GM18526 (cell line): Measurements from ENCODE around the gene MCM7.
A peak's percentile ranks its signal among the peaks of the same experiment; 100 is the strongest.

Source experiments
- POLR2A ChIP-seq: IDR thresholded peaks from 3 replicates; pipeline ENCODE4 v1.6.1; 2011; ENCODE audit not compliant: insufficient read length; ENCODE audit errors: extremely low read depth

The MCM7 gene

DNA sequence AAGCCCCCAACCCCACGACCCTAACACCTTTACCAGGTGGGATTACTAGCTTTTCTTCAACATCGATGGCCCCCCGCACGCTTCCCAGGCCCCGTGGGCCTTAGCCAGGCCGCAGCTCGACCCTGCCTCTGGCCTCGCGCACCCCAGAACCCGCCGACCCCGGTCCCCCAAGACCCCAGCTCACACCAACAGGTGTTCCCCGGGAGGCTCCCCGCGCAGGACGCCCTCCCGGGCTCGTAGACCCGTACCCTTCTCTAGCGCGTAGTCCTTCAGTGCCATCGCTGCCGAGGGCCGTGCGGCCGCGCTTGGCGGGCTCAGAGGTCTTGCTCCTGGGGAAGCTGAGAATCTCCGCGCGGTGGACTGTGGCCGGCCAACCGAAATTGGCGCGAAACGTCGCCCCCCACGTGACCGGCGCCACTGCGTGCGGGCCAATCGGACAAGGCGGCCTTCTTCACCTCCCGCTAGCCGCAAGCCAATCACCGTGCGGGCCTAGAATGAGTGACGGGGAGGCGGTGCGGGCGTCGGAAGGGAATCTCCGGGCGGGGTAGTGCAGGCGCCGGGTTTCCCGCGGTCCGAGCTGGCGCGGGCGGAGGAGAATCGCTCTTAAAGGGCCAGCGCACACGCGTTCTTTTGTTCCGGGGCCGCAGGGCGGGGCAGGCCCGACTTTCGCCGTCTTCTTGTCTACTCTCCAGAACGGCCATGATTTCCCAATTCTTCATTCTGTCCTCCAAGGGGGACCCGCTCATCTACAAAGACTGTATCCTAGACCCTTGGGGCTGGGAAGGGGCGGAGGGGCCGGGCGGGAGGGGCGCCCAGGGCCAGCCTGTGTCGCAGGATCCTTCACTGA is at the start of gene MCM7, which contains the start of gene AP4M1:
Gene MCM7 (minus strand): TSS at position 382 of the 847 bp plus-strand sequence. CDS start 103 bp downstream, at position 279.
Gene AP4M1 (plus strand): TSS at position 628 of the 847 bp plus-strand sequence. CDS start 72 bp downstream, at position 700.
- peak; percentile 78 for TF ChIP-seq POLR2A

DNA sequence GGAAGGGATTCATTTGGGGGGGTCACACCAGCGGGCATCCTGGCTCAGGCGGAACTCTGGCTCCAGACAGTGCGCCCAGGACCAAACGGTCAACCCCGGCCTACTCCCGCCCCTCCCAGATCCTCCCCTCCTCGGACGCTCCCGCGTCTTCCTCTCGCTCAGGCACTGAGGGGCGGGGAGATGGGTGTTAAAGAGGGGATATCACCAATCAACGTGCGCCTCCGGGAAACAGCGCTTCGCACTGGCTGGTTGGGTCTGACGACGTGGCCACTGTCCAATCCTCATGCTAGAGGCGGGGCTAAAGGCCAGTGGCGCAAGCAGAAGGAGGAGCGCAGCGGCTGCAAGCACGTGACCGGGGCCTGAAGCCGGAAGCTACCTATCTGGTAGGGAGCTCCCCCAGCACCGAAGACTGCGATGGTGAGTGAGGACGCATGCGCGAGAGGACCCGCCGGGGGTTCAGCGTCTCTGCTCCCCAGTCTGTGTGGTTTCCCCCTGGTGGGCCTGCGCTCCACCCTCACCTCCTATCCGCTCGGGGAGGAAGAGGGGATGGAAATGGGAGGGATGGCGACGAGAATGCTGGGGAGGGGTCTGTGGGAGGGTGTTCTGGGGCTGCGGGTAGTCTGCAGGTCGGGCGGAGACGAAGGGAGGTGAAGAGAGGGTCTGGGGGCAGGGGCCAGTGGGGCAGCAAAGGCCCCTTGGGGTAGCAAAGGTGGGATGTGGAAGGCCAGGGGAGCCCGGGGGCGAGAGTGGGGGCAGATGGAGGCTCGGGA is 47.5 kb upstream of the MCM7 start, which contains the start of gene LAMTOR4:
Gene LAMTOR4 (plus strand): TSS at position 360 of the 770 bp plus-strand sequence. CDS start 55 bp downstream, at position 415.
- TF ChIP-seq POLR2A, result peak; percentile 85

DNA sequence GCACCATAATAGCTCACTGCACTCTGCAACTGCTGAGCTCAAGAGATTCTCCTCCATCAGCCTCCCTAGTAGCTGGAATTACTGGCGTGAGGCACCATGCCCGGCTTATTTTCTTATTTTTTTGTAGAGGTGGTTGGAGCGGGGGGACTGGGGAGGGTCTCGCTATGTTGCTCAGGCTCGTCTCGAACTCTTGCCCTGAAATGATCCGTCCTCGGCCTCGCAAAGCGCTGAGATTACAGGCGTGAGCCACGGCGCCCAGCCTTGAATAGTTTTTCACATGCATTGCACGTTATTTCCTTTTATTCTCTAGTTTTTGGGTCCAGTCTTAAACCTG is 47.0 kb upstream of the MCM7 start:
- TF ChIP-seq POLR2A, result no peak

DNA sequence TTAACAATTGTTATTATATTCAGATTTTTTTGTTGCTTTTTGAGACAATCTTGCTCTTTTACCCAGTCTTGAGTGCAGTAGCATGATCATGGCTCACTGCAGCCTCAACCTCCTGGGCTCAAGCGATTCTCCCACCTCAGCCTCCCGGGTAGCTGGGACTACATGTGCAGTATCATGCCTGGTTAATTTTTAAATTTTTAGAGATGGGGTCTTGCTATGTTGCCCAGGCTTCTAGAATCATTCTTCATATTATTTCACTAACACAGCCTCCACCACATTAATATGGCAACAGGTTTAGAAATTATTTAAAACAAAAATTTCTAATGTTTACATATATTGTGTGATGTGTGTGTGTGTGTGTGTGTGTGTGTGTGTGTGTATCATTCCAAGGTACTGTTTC is 46.1 kb upstream of the MCM7 start:
- no peak for TF ChIP-seq POLR2A

DNA sequence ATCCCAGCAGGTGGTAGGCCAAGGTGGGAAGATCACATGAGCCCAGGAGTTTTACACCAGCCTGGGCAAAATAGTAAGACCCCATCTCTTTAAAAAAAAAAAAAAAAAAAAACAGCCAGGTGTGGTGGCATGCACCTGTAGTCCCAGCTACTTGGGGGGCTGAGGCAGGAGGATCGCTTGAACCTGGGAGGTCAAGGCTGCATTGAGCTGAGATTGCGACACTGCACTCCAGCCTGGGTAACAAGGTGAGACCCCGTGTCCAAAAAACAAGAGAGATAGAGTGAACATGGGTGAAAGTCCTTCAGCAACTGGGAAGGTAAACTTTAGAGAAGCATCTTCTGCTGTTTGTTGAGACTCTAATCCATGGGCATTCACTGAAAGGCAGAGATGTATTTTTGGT is 41.3 kb upstream of the MCM7 start:
- no peak for TF ChIP-seq POLR2A

DNA sequence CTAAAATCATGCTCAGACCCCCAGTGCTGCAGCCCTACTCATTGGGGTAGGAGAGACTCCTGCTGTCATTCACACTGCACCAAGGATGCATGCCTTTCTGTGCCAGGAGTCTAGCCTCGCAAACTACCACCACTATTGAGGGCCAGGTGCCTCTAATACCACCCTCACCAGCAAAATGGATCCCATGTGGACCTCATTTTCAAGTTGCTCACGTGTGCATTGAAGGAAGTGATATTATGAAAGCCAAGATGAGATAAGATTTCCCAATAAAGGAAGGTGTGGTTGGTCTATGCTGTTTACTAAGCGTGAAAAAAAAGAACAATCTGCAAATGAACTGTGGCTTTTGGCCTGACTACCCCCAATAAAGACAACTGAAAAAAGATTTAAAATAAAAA is 40.4 kb upstream of the MCM7 start:
- TF ChIP-seq POLR2A, result no peak

DNA sequence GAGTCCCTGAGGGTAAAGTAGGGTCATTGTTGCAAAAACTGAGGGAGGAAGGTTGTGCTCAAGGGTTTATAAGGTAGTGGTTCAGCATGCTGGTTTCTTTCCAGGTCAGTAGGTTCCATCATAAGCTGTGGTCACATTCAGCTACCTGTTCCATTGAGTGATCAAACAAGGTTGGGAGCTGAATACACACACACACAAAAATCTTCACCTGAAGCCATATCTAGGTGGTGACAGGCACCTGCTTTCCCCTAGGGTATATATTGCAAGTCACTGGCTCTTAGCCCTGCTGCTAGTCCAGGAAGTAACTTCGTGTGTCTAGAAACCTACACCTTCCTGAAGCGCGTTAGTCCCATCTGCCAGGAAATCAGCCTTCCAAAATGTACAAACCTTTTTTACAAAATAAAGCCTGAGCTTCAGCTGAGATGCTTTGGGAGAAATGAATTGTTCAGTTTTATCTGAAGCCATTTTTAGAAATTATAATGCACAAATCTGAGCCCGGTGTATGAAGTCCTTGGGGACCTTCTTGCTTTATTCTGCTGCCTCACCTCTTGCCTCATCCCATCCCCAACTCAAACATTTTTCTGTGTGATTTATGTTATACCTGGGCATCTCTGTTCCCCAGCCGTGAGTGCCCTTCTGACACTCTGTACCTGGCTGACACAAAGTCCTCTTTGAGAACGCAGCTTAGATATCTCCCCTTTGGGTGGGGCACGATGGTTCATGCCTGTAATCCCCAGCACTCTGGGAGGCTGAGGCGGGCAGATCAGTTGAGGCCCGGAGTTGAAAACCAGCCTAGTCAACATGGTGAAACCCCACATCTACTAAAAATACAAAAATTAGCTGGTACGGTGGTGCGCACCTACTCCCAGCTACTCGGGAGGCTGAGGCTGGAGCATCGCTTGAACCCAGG is 36.9 kb upstream of the MCM7 start:
- no peak for TF ChIP-seq POLR2A

DNA sequence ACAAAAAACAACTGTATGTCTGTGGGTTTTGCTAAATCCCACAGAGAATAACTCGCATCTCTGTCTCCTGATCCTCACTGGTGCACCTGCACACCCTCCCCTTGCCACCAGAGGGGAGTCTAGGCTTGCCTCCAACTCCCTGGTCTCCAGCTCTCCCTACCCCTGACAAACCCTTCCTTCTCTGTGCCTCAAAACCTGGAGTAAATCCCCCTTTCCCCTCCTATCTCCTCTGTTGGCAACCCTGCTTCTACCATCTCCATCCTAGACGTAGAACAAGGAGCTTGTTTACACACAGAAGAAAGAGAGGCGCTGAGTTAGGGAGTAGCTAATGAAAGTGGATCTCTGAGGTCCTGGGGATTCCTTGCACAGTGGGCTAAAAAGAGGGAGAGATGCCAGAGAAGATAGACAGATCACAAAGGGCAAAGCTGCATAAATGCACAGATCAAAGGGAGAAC is 31.5 kb upstream of the MCM7 start:
- no peak for TF ChIP-seq POLR2A

DNA sequence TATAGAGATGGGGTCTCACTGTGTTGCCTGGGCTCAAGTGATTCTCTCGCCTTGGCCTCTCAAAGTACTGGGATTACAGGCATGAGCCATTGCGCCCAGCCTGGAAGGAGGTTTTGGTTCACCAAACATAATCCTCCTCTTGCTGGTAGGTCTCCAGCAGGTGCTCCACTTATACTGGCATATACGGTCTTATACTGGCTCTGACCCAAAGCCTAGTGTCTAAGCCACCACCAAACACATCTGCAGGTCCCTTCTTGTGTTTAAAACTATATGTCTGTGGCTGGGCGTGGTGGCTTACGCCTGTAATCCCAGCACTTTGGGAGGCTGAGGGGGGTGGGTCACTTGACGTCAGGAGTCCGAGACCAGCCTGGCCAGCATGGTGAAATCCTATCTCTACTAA is 30.9 kb upstream of the MCM7 start:
- no peak for TF ChIP-seq POLR2A

DNA sequence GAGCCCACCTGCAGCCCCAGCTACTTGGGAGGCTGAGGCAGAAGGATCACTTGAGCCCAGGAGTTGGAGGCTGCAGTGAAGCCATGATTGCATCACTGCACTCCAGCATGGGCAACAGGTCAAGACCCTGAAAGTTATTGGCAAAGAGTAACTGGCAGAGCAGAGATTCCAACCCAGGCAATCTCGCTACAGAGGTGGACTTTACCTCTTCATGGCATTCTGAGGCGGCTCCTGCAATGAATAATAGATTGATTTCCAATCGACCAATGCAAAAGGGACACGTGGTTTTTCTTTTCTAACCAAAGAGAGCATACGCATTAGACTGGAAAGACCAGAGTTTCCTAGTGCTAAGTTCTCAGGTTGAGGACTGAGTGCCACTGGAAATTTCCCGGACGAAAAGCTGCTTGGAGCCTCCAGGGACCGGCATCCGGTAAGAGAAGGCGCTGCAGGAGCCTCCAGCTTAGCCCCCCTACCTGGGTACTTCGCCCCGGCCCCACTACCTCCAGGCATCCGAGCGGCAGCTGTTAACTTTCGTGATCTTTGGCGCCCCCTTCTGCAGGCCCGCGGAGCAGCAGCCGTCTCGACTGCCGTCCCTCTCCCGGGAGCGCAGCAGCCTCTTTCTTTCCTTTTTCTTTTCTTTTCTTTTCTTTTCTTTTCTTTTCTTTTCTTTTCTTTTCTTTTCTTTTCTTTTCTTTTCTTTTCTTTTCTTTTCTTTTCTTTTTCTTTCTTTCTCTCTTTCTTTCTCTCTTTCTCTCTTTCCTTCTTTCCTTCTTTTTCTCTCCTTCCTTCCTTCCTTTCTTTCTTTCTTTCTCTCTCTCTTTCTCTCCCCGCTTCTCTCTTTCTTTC is 29.6 kb upstream of the MCM7 start:
- TF ChIP-seq POLR2A, result no peak

DNA sequence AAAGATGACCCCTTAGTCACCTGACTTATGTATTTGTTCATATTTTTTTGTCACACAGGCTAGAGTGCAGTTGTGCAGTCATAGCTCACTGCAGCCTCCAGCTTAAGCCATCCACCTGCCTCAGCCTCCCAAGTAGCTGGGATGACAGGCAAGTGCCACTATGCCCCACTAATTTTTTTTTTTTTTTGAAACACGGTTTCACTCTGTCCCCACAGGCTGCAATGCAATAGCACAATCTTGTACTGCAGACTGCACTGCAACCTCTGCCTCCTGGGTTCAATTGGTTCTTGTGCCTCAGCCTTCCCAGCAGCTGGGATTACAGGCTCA is 27.4 kb upstream of the MCM7 start:
- TF ChIP-seq POLR2A, result no peak

DNA sequence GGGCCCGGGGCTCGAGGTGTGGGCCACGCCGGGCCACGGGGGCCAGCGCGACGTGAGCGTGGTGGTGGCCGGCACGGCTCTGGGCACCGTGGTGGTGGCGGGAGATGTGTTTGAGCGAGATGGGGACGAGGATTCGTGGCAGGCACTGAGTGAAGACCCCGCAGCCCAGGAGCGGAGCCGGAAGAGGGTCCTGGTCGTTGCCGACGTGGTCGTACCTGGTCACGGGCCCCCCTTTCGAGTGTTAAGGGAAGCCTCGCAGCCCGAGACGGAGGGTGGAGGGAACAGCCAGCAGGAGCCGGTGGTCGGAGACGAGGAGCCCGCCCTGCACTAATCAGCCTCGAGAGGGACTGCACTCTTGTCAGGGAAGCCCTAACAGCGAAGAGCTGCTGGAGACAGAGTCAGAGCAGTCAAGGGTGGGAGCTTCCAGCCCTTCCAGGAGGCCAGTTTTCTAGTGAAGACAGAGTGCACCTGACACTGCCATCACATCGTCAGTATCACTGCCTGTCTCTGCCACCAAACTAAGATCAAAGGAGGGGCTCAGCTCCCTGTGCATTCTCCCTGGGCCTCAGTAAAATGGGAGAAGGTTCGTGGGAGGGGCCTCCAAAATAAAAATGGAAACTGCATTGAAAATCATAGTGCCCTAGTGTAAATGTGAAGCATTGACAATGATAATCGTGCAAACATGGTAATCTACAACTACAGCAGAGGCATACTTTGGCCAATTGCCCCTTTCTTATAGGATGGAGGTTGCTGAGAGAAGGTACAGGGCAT is 26.9 kb upstream of the MCM7 start:
- no peak for TF ChIP-seq POLR2A

DNA sequence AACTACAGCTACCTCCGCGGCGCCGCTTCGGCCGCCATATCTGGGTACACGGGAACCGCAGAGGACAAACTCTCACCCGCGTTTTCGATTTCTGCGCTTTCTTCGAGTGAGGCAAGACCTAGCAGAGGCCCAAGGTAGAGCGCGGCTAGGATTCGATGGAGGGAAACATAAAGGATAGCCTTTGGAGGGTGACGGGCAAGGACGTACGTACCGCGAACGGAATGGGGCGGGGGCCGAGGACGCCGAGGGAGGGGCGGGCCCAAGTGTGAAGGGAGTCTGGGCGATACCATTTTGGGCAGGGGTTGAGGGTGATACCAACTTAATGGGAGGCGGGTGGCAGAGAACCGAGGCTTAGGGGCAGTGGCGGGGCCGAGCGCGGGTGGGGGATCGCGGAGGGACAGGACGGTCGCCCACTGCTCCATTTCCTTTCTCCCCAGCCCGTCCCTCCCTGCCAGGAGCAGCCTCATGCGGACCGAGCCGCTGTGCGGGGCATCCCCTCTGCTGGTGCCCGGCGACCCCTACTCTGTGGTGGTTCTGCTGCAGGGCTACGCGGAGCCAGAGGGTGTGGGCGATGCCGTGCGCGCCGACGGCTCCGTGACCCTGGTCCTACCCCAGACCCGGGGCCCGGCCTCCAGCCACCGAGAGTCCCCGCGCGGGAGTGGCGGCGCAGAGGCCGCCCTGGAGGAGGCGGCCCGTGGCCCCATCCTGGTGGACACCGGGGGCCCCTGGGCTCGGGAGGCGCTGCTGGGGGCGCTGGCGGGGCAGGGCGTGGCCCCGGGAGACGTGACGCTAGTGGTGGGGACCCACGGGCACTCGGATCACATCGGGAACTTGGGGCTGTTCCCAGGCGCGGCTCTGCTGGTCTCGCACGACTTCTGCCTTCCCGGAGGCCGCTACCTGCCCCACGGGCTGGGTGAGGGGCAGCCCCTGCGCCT is 26.0 kb upstream of the MCM7 start, which contains the start of gene MBLAC1:
Gene MBLAC1 (plus strand): TSS at position 37 of the 935 bp plus-strand sequence. CDS start 429 bp downstream, at position 466.
- TF ChIP-seq POLR2A, result peak; percentile 85
